BLaER1 treated with 17β-estradiol and CSF1 and Interleukin-3, amounts not matched to agents 10 nM and 100 nM (cell line): Measurements from ENCODE around the gene CYTH1.

Experiments
- H3K27ac ChIP-seq, 11 experiments: shearing (Covaris generic); formaldehyde crosslinking; 2 replicates each; pipeline ENCODE4 v1.8.1; 2022
- H3K27me3 ChIP-seq, 11 experiments: shearing (Covaris generic); formaldehyde crosslinking; 2 replicates each; pipeline ENCODE4 v1.8.1; 2022
- H3K36me3 ChIP-seq, 11 experiments: shearing (Covaris generic); formaldehyde crosslinking; 2 replicates each; pipeline ENCODE4 v1.8.1; 2022
- H3K4me1 ChIP-seq, 10 experiments: shearing (Covaris generic); formaldehyde crosslinking; 2 replicates each; pipeline ENCODE4 v1.8.1; 2022
- H3K4me2 ChIP-seq, 11 experiments: shearing (Covaris generic); formaldehyde crosslinking; 2 replicates each; pipeline ENCODE4 v1.8.1; 2022
- H3K4me3 ChIP-seq, 10 experiments: shearing (Covaris generic); formaldehyde crosslinking; 2 replicates each; pipeline ENCODE4 v1.8.1; 2022
- H3K9ac ChIP-seq, 11 experiments: shearing (Covaris generic); formaldehyde crosslinking; 2 replicates each; pipeline ENCODE4 v1.8.1; 2022
- H3K9me3 ChIP-seq, 11 experiments: shearing (Covaris generic); formaldehyde crosslinking; replicated peaks in 1 of 11; 2 replicates each; pipeline ENCODE4 v1.8.1; 2022
- H4K20me1 ChIP-seq, 11 experiments: shearing (Covaris generic); formaldehyde crosslinking; 2 replicates each; pipeline ENCODE4 v1.8.1; 2022
- Cebpa-rat ChIP-seq, 11 experiments: shearing (Covaris generic); IDR thresholded peaks; 2 replicates each; pipeline ENCODE4 v1.8.1; 2022

The CYTH1 gene

GRCh38 chr17:78739331-78739931 lies 42.6 kb downstream of the CYTH1 start:
- peak overlapping the region; percentile 58 to 84 (median 73) for H3K27ac ChIP-seq
- no peaks in the 10 kb centered on the region for H3K27me3 ChIP-seq
- peak overlapping the region; percentile 82 to 99 (median 95) for H3K4me2 ChIP-seq
- H4K20me1 ChIP-seq, result peaks cover 12 to 100% (median 33%) of the 10 kb centered on the region in 11 experiments; a peak in 19 of 22 replicates
- H3K9me3 ChIP-seq, result no peaks in the 10 kb centered on the region
- no peak for TF ChIP-seq Cebpa-rat (IDR thresholded peaks at IDR 0.05)
- H3K4me1 ChIP-seq, result peaks cover 83 to 98% (median 93%) of the 10 kb centered on the region in 10 experiments
- peak overlapping the region in 6 of 10 experiments; percentile 1 to 19 (median 13); a peak in 6 of 20 replicates for H3K4me3 ChIP-seq
- peaks cover 0 to 36% (median 14%) of the 10 kb centered on the region in 11 experiments; a peak in 12 of 22 replicates for H3K36me3 ChIP-seq
- peak overlapping the region; percentile 43 to 66 (median 52); a peak in 20 of 22 replicates for H3K9ac ChIP-seq

GRCh38 chr17:78738698-78739097 lies 43.4 kb downstream of the CYTH1 start:
- TF ChIP-seq Cebpa-rat (IDR thresholded peaks at IDR 0.05), result no peak
- no peak overlapping the region; a peak in 1 of 20 replicates for H3K4me3 ChIP-seq
- peaks cover 0 to 31% (median 7%) of the 10 kb centered on the region in 11 experiments; a peak in 11 of 22 replicates for H3K36me3 ChIP-seq
- peaks cover 83 to 98% (median 93%) of the 10 kb centered on the region in 10 experiments for H3K4me1 ChIP-seq
- no peaks in the 10 kb centered on the region for H3K9me3 ChIP-seq
- no peaks in the 10 kb centered on the region for H3K27me3 ChIP-seq
- H4K20me1 ChIP-seq, result peaks cover 15 to 100% (median 40%) of the 10 kb centered on the region in 11 experiments; a peak in 20 of 22 replicates
- peak overlapping the region in 10 of 11 experiments; percentile 58 to 84 (median 76); a peak in 20 of 22 replicates for H3K27ac ChIP-seq
- H3K4me2 ChIP-seq, result peak overlapping the region; percentile 82 to 99 (median 95)
- H3K9ac ChIP-seq, result peak overlapping the region in 9 of 11 experiments; percentile 16 to 66 (median 52); a peak in 13 of 22 replicates

DNA sequence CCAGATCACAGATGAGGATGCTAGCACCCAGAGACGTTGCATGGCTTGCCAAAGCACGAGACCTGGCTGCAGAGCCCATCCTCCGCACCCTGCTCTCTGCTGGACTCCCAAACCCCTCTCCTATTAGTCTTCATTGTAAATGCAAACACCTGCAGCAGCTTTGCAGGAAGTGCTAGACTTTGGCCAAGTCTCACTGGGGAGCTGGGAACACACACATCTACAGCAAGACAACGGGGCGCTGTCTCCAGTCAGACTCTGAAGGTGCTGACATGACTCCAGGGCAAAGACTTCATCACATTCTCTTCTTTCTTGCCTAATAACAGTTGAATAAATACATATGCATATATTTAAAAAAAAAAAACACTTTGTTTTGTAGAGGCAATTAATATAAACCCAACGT lies 43.8 kb downstream of the CYTH1 start:
- Histone ChIP-seq H3K4me3 (0 out of 20 replicates have a peak overlapping the region, but pooled peaks of 1 of the 10 experiments have one; percentile 6), H3K27me3 (no peaks in the 10 kb centered on the region), H3K27ac (peak overlapping the region in 9 of 11 experiments; percentile 68 to 84 (median 78); a peak in 17 of 22 replicates), H3K36me3 (peaks cover 0 to 31% (median 3%) of the 10 kb centered on the region in 11 experiments; a peak in 8 of 22 replicates), H3K9ac (peak overlapping the region in 6 of 11 experiments; percentile 0 to 52 (median 10); a peak in 5 of 22 replicates), H3K4me1 (peaks cover 83 to 98% (median 93%) of the 10 kb centered on the region in 10 experiments), H3K9me3 (no peaks in the 10 kb centered on the region), H4K20me1 (peaks cover 19 to 100% (median 45%) of the 10 kb centered on the region in 11 experiments; a peak in 21 of 22 replicates), H3K4me2 (peak overlapping the region; percentile 82 to 99 (median 95))
- TF ChIP-seq Cebpa-rat (IDR thresholded peaks at IDR 0.05), result no peak

DNA sequence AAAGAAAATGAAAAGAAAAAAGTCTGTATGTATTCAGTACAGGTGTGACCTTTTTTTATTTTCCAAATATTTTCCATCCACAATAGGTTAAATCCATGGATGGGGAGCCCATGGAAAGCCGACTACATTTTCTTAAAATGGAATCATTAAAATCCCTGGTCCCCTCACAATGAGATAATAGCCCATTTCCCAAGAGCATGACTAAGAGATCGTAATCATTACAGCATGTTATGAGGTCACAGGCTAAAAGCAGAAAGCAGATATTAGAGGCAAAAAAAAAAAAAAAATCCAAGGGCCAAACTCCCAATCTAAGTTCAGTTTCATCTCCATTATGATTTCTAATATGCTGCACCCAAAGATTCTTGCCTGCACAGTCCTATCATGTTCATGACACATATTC lies 44.7 kb downstream of the CYTH1 start:
- Histone ChIP-seq H3K9me3 (no peaks in the 10 kb centered on the region), H3K4me2 (peak overlapping the region; percentile 91 to 99 (median 98); a peak in 21 of 22 replicates), H4K20me1 (peaks cover 22 to 100% (median 54%) of the 10 kb centered on the region in 11 experiments; a peak in 21 of 22 replicates), H3K9ac (peak overlapping the region in 9 of 11 experiments; percentile 78 to 89 (median 83); a peak in 15 of 22 replicates), H3K27ac (peak overlapping the region in 10 of 11 experiments; percentile 75 to 86 (median 80); a peak in 21 of 22 replicates), H3K4me3 (peak overlapping the region in 9 of 10 experiments; percentile 66 to 83 (median 74); a peak in 15 of 20 replicates), H3K27me3 (no peaks in the 10 kb centered on the region), H3K36me3 (peaks cover 0 to 32% (median 0%) of the 10 kb centered on the region in 11 experiments; a peak in 8 of 22 replicates), H3K4me1 (peaks cover 83 to 98% (median 93%) of the 10 kb centered on the region in 10 experiments)
- no peak for TF ChIP-seq Cebpa-rat (IDR thresholded peaks at IDR 0.05)

GRCh38 chr17:78736526-78737079 lies 45.5 kb downstream of the CYTH1 start:
- H3K9ac ChIP-seq, result peak overlapping the region; percentile 78 to 89 (median 83)
- TF ChIP-seq Cebpa-rat (IDR thresholded peaks at IDR 0.05), result no peak
- no peaks in the 10 kb centered on the region for H3K9me3 ChIP-seq
- peaks cover 22 to 100% (median 61%) of the 10 kb centered on the region in 11 experiments; a peak in 21 of 22 replicates for H4K20me1 ChIP-seq
- H3K4me1 ChIP-seq, result peaks cover 83 to 98% (median 93%) of the 10 kb centered on the region in 10 experiments
- H3K4me2 ChIP-seq, result peak overlapping the region; percentile 91 to 99 (median 98)
- peak overlapping the region; percentile 66 to 83 (median 73) for H3K4me3 ChIP-seq
- no peaks in the 10 kb centered on the region for H3K27me3 ChIP-seq
- peaks cover 0 to 36% (median 0%) of the 10 kb centered on the region in 11 experiments; a peak in 8 of 22 replicates for H3K36me3 ChIP-seq
- peak overlapping the region; percentile 70 to 86 (median 80) for H3K27ac ChIP-seq

DNA sequence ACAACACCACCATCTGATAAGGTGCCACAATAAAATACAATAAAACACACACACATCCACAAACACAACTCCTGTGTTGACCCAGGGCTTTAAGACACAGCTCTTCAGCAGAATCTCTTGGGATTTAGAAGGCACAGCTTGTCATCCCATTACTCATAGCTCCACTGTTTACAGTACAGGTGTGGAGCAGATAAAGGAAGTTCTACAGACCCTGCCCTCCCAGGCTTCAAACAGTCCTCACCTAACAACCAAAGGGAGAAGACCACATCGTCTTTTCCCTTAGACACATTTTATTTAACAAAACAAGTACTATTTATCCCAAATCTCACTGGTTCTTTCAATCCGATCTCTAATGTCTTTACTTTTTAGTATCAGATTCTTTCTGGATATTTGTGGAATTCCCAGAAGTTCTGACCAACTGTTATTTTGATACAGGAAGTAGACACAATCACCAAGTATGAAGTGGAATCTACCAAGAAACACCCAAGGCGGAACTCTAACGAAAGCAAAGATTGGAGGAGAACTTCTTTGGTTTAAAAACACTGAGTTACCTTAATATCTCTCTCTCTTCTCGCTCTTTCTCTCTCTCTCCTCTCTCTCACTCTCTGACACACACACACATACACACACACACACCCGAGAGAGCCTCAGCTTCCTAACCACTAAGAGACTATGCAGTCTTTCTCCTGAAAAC lies 46.1 kb downstream of the CYTH1 start:
- peak overlapping the region; percentile 91 to 99 (median 98) for H3K4me2 ChIP-seq
- H3K9me3 ChIP-seq, result no peaks in the 10 kb centered on the region
- peak overlapping the region; percentile 78 to 89 (median 83) for H3K9ac ChIP-seq
- peaks cover 0 to 33% (median 0%) of the 10 kb centered on the region in 11 experiments; a peak in 8 of 22 replicates for H3K36me3 ChIP-seq
- H4K20me1 ChIP-seq, result peaks cover 22 to 100% (median 68%) of the 10 kb centered on the region in 11 experiments; a peak in 21 of 22 replicates
- no peaks in the 10 kb centered on the region for H3K27me3 ChIP-seq
- no peak for TF ChIP-seq Cebpa-rat (IDR thresholded peaks at IDR 0.05)
- peak overlapping the region; percentile 66 to 83 (median 73) for H3K4me3 ChIP-seq
- H3K27ac ChIP-seq, result peak overlapping the region; percentile 70 to 86 (median 80)
- H3K4me1 ChIP-seq, result peaks cover 83 to 98% (median 93%) of the 10 kb centered on the region in 10 experiments

GRCh38 chr17:78734793-78735641 lies 47.1 kb downstream of the CYTH1 start:
- Histone ChIP-seq H3K4me2 (peak overlapping the region; percentile 91 to 99 (median 98)), H3K9ac (peak overlapping the region; percentile 78 to 89 (median 83)), H3K4me3 (peak overlapping the region; percentile 66 to 83 (median 73)), H3K27ac (peak overlapping the region; percentile 70 to 86 (median 80); a peak in 21 of 22 replicates), H4K20me1 (peaks cover 22 to 100% (median 65%) of the 10 kb centered on the region in 11 experiments; a peak in 21 of 22 replicates), H3K27me3 (no peaks in the 10 kb centered on the region), H3K4me1 (peaks cover 83 to 98% (median 93%) of the 10 kb centered on the region in 10 experiments), H3K36me3 (peaks cover 0 to 33% (median 0%) of the 10 kb centered on the region in 11 experiments; a peak in 8 of 22 replicates), H3K9me3 (no peaks in the 10 kb centered on the region)
- no peak for TF ChIP-seq Cebpa-rat (IDR thresholded peaks at IDR 0.05)
